ENCODE measurements around the gene IER2. TPM values are rescaled to one million over a fixed set of nuclear protein-coding genes. Genes with fewer than 3 reads are reported as not detected.
A peak's percentile ranks its signal among the peaks of the same experiment; 100 is the strongest.

IER2 gene
- total RNA-seq, 1 experiment from 2014 or later: 72.0 TPM

GRCh38 chr19:13162724-13163608 lies 12.8 kb downstream of the IER2 start:
- intact Hi-C loops (cut with micrococcal nuclease; ENCODE audit: unreplicated experiment): loop anchor here (1.0 to 5.0 kb wide), 2 partner anchors 8 to 69 kb away; no protein-coding TSS in a partner anchor
- Mint-ChIP-seq H3K27ac (ENCODE audit: unreplicated experiment) (peak overlapping the region; percentile 93), H3K4me1 (ENCODE audit: low read depth, unreplicated experiment) (peaks cover 14% of the 10 kb centered on the region), H3K27me3 (ENCODE audit: insufficient read depth, unreplicated experiment) (no peaks in the 10 kb centered on the region), H3K9me3 (ENCODE audit: unreplicated experiment) (no peaks in the 10 kb centered on the region), H3K36me3 (ENCODE audit: insufficient read depth, unreplicated experiment) (peaks cover 25% of the 10 kb centered on the region), H3K4me3 (ENCODE audit: unreplicated experiment) (peak overlapping the region; percentile 79)
- Histone ChIP-seq H3K36me3 (ENCODE audit: control insufficient read depth, insufficient read depth, low read length) (no peaks in the 10 kb centered on the region), H3K4me3 (ENCODE audit: low read depth, low read length) (peak overlapping the region; percentile 48), H3K4me1 (peaks cover 38% of the 10 kb centered on the region), H3K27me3 (replicated peaks; ENCODE audit: control insufficient read depth, insufficient read depth, low read length) (no peaks in the 10 kb centered on the region), H3K9me3 (no peaks in the 10 kb centered on the region)
- no peak for TF ChIP-seq CTCF (IDR thresholded peaks at IDR 0.05; ENCODE audit: insufficient read depth in 1 of 2, low read depth in 1 of 2, low read length in 1 of 2, severe bottlenecking in 1 of 2, unreplicated experiment in 1 of 2)
- POLR2A ChIA-PET: interaction anchor here (0.6 to 3.4 kb wide), 4 partner anchors 9 to 26 kb away, joined by 3 to 29 read pairs (median 3); no protein-coding TSS in a partner anchor
- DNase-seq: peak; percentile 99
- CTCF ChIA-PET: interaction anchor here (1.1 to 2.1 kb wide), 4 partner anchors 8 to 185 kb away, joined by 3 to 9 read pairs (median 6); partner anchors contain the start of genes IER2 and STX10
- TSS peak; percentile 78 for BruUV-seq (replicated peaks)

- no TSS peak for BruUV-seq (replicated peaks)
- Histone ChIP-seq H3K36me3 (ENCODE audit: control insufficient read depth, insufficient read depth, low read length) (no peaks in the 10 kb centered on the region), H3K4me1 (peaks cover 44% of the 10 kb centered on the region), H3K27me3 (replicated peaks; ENCODE audit: control insufficient read depth, insufficient read depth, low read length) (no peaks in the 10 kb centered on the region), H3K9me3 (no peaks in the 10 kb centered on the region), H3K4me3 (ENCODE audit: low read depth, low read length) (peak overlapping the region; percentile 48)
- no peak for TF ChIP-seq CTCF (IDR thresholded peaks at IDR 0.05; ENCODE audit: insufficient read depth in 1 of 2, low read depth in 1 of 2, low read length in 1 of 2, severe bottlenecking in 1 of 2, unreplicated experiment in 1 of 2)
- peak; percentile 80 to 90 for DNase-seq
- H3K4me1 Mint-ChIP-seq (ENCODE audit: low read depth, unreplicated experiment): peaks cover 14% of the 10 kb centered on the region
- H3K36me3 Mint-ChIP-seq (ENCODE audit: insufficient read depth, unreplicated experiment): peaks cover 25% of the 10 kb centered on the region
- intact Hi-C loops (cut with micrococcal nuclease; ENCODE audit: unreplicated experiment): loop anchor here (1.0 to 5.0 kb wide), 3 partner anchors 8 to 69 kb away; partner anchors contain the start of genes IER2 and STX10
- peak overlapping the region; percentile 93 for H3K27ac Mint-ChIP-seq (ENCODE audit: unreplicated experiment)
- POLR2A ChIA-PET: interaction anchor here (0.6 to 3.4 kb wide), 8 partner anchors 8 to 973 kb away, joined by 3 to 29 read pairs (median 4); partner anchors contain the start of gene NACC1
- CTCF ChIA-PET: interaction anchor here (1.1 to 2.1 kb wide), 4 partner anchors 9 to 186 kb away, joined by 3 to 9 read pairs (median 6); partner anchors contain the start of genes IER2 and STX10
- no peaks in the 10 kb centered on the region for H3K9me3 Mint-ChIP-seq (ENCODE audit: unreplicated experiment)
- no peaks in the 10 kb centered on the region for H3K27me3 Mint-ChIP-seq (ENCODE audit: insufficient read depth, unreplicated experiment)
- H3K4me3 Mint-ChIP-seq (ENCODE audit: unreplicated experiment): peak overlapping the region; percentile 79
Measured at GRCh38 chr19:13163609-13164342, 13.6 kb downstream of the IER2 start.

Measured in Caco-2 (cell line).